Hematopoietic multipotent progenitor cell treated with erythropoietin and hydrocortisone succinate and interleukin-3 and kit ligand, for 8 days (in vitro differentiated cells): ENCODE results near the gene RAG1.
A peak's percentile ranks its signal among the peaks of the same experiment; 100 is the strongest.
"Not testable (repeated sequence)": the region's sequence is repeated elsewhere in the genome, so short reads cannot be mapped to it uniquely, and the experiment has no call there.

Source experiments
- DNase-seq: peaks from one replicate; pipeline ENCODE4 v3.0.0-alpha.2; 2015

Gene RAG1

DNA sequence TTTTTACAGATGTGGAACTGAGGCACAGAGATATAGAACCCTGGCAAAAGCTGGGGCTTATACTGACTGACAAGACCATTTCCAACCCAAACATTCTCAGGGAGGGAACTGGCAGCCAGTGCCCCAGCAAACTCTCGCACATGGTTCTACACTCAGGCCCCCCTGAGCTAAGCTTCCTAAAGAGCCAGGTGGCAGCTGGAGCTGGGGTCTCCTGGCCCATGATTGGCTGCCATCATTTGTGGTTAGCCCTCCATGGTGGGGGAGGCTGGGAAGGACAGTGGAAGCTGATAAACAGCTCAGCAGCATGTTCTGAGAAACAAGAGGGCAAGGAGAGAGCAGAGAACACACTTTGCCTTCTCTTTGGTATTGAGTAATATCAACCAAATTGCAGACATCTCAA is at the start of gene RAG1:
Gene RAG1 (plus strand): TSS at position 314 of the 400 bp plus-strand sequence. CDS start 5,298 bp downstream, outside the sequence.
- no peak for DNase-seq

DNA sequence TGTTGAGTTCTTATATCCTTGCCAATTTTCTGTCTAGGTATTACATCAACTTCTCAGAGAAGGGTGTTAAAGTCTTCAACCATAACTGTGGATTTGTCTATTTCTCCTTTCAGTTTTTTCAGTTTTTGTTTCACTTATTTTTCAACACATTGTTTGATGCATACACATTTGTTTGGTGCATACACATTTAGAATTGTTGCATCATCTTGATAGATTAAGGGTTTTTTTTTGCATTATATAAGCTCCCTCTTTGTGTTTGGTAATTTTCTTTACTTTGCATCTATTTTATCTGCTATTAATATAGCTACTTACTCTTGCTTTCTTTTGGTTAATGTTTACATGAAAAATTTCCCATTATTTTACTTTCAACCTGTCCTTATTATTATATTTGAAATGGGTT is 37.0 kb upstream of the RAG1 start:
- DNase-seq, result no peak

DNA sequence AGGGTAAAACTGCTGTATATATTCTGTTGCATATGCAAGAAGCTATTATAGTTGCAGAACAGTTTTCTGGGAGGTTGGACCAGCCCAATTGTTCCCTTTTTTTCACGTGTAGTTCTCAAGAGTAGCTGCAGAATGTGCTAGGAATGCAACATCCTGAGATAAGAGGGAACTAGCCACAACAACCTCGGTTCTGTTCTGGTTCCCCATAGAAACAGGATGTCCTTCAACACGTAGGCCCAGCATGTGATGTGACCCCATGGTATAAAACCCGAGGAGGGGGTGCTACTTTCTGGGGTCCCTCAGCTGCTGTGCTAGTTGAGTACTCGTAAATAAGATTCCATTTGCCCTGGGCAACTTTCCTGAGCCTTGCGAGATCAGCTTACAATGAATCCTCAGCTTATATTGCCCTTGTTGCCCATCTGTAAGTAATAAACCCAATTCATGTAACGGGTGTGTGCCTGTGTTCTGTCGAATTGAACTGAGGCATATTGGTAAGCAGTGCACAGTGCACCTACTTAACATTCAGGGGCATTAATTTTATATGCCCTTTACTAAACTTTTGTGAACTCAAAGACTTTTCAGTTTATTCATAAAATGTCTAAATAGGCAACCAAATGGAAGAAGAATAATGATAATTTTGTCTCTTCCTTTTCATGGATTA is 34.7 kb upstream of the RAG1 start:
- DNase-seq, result no peak

DNA sequence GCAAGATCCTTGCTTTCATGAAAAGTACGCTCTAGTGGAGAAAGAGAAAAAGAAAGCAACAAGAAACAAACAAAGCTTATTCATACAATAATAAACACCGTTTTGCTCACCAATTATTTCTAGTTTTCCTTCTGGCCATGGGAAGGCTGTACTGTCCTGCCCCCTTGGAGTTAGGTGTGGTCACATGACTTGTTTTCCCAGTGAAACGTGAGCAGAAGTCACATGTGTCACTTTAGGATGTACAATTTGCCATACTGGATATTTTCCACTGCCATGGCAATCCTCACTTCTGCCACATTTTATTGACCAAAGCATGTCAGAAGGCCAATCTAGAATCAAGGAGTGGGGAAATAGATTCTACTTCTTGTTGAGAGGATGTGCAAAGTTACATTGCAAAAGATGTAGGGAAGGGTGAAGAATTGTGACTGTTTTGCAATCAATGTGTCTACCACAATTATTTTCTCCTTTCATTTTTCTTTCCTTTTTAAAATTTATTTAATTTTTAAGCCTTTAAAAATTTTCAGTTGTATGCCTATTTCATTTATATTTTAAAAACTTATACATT is 33.4 kb upstream of the RAG1 start:
- no peak for DNase-seq

DNA sequence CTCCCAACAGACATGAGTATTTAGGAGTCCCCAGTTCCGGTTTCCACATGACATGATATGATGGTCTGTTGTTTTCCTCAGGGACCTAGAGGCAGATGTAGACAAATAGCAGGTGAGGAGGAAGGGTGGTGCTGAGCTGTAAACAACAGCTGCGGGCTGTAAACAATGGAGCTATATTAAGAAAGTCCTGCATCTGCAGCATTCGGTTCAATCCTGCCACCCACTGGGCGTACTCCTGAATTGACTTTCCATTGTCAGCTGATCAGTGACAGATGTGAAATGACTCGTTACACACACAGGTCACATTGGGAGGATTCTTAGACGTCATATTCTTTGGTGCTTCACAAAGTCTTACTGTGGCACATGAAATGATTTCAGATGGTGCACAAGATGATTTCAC is 26.8 kb upstream of the RAG1 start:
- DNase-seq, result peak; percentile 64

DNA sequence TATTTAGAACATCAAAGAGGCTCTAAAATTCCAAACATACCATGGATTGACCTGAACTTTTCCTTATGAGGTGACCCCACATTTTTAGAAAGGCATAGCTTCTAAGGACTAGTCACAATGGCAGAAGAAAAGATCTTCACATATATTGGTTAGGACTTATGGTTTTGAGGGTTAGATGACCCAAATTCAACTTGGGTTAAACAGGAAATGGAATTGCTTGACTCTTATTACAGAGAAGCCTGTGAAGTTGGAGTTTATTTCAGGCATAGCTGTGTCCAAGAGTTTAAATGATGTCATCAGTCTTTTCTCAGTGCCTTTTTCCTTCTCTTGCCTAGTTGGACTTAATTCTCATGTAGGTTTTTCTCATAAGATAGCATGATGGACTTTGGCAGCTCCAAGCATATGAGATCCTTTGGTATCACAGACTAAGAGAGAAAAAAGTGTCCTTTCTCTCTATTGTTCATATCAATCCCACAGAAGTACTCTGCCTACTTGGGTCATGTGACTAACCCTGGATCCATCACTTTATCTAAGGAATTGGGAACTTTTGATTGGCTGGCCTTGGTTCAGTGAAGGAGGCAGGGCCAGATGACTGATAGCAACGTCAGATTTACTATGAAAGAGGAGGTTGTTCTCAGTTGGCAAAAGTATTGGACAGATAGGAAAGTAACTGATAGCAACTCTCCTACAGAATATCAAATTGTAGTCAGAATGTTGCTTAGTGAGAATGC is 17.3 kb upstream of the RAG1 start:
- no peak for DNase-seq

DNA sequence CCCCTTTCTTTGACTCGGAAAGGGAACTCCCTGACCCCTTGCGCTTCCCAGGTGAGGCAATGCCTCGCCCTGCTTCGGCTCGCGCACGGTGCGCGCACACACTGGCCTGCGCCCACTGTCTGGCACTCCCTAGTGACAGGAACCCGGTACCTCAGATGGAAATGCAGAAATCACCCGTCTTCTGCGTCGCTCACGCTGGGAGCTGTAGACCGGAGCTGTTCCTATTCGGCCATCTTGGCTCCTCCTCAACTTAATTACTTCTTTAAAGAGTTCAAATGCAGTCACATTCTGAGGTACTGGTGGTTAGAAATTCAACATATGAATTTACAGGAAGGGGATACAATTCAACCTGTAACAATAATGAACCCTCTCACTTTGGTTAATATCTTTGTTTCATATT is 10.4 kb upstream of the RAG1 start:
- not testable (repeated sequence) for DNase-seq

DNA sequence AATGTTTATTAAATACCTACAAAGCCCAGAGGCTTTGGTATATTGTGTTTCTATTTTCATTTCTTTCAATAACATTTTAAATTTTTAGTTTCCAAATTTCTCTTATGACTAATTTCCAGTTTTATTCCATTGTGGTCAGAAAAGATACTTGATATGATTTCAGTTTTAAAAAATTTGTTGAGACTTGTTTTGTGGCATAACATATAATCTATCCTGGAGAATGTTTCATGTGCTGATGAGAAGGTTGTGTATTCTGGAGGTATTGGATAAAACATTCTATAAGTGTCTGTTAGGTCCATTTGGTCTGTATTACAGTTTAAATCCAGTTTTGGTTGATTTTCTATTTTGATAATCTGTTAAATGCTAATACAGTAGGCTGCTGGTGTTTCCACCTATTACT is 9.8 kb upstream of the RAG1 start:
- DNase-seq, result no peak

DNA sequence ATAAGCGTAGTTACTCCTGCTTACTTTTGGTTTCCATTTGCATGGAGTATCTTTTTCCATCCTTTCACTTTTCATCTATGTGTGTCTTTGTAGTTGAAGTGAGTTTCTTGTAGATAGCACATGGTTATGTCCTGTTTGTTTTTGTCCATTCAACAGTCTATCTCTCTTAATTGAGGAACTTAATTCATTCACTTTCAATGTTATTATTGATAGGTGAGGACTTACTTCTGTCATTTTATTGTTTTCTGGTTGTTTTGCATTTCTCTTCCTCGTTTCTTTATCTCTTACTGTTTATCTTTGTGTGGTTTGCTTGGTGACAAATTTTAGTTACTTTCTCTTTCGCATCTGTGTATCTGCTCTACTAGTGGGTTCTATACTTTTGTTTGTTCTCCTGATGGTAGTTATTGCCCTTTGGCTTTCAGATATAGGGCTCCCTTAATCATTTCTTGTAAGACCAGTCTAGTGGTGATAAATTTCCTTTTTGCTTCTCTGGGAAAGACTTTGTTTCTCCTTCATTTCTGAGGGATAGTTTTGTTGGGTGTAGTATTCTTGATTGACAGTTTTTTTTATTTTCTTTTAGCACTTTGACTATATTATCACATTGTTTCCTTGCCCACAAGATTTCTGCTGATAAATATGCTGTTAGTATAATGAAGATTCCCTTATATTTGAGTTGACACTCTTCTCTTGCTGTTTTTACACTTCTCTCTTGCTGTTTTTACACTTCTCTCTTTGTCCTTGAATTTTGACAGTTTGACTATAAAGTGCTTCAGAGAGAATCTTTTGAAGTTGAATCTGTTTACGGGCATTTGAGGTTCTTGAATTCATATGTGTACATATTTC is 9.0 kb upstream of the RAG1 start:
- no peak for DNase-seq

DNA sequence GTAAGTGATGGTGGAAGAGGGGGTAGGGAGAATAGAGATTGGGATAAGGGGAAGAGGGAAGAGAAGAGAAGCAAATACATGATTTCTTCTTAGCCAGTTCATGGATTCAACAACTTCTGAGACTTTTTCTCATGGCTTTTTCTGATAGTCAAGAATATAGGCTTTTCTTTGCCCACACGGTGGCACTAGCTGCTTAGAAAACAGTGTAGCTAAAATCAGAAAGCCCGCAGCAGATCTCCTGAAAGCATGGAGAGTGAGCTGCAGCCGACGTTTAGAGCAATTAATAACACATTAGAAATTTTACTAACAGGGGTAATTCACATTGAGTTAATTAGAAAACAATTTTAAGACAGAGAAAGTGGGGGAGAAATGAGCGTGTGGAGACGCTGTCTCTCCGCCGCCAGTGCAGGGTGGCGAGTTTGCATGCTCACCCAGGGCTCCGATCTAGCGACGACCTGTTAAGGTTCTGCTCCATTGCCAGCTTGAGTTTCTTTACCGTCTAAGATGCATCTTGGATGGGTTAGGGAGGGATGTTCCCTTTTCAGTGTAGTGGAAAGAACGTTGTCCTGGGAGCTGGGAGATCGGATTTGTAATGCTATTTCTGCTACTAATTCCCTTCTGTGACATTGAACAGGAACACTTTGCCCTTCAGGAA is 3.3 kb upstream of the RAG1 start:
- peak; percentile 82 for DNase-seq

DNA sequence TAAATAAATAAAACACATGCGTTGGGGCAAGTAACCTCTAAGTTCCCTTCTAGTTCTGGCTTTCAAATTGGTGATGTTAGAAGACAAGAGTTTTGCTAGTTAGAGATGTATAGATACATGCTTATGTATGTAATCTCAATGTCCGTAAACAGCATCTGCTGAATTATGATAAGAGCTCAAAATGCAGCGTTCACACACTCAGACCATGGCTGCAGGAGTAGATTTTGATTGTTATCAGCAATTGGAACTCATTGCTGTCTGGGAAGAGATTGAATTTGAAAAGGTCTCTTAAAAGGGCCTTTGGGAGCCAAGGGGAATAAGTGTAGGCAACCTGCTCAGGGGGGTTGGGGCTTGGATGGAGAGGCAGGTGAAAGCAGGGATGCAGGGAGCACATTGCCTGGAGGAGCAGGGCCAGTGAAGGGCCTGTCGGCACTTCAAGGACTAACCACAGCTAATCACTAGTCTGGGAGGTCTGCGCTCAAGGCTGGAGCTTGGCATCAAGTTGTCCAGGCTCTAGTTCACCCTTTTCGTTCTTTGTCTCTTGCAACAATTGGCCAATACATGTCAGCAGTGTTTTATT is 2.7 kb upstream of the RAG1 start:
- DNase-seq, result peak; percentile 38

DNA sequence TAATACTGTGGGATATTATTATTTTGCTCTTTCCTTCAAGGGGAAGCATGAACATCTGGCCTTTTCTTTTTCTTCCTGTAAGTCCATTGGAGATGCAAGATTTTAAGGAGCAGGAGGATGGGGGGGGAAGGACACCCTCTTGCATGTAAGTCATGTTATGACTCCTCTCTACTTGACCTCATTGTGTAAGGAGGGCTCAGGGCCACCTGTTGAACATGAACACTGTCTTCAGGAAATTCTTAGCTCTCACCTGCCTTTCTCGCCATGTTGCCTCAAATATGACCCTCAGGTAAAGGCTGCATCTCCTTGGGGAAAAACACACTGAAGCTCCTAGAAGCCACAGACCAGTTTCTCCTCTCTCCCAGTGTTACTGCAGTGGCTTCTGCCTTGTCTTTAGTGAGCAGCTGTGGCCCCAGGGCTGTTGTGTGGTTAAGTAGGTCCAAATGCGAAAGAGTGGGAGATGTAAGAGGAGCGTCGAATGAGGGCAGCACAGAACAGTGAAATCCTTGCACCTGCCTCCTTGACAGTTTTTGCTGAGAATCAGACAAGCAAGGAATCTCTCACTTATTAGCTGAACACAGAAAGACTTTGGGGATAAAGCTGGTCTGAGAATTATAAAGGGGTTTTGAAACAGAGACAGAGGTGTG is 1.3 kb upstream of the RAG1 start:
- DNase-seq, result no peak

DNA sequence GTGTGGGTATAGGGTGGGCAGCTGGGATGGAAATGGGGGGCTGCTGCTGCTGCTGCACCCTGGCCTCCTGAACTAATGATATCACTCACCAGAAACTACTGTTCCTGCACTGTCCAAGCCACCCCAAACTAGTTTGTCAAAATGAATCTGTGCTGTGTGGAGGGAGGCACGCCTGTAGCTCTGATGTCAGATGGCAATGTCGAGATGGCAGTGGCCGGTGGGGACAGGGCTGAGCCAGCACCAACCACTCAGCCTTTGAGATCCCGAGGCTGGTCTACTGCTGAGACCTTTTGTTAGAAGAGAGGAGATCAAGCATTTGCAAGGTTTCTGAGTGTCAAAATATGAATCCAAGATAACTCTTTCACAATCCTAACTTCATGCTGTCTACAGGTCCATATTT is 1.3 kb downstream of the RAG1 start:
- DNase-seq, result no peak

DNA sequence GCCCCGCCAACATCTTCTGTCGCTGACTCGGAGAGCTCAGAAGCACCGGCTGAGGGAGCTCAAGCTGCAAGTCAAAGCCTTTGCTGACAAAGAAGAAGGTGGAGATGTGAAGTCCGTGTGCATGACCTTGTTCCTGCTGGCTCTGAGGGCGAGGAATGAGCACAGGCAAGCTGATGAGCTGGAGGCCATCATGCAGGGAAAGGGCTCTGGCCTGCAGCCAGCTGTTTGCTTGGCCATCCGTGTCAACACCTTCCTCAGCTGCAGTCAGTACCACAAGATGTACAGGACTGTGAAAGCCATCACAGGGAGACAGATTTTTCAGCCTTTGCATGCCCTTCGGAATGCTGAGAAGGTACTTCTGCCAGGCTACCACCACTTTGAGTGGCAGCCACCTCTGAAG is 6.7 kb downstream of the RAG1 start:
- DNase-seq, result no peak

DNA sequence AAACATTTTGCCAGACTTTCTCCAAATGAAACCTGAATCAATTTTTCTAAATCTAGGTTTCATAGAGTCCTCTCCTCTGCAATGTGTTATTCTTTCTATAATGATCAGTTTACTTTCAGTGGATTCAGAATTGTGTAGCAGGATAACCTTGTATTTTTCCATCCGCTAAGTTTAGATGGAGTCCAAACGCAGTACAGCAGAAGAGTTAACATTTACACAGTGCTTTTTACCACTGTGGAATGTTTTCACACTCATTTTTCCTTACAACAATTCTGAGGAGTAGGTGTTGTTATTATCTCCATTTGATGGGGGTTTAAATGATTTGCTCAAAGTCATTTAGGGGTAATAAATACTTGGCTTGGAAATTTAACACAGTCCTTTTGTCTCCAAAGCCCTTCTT is 9.6 kb downstream of the RAG1 start:
- DNase-seq, result no peak

DNA sequence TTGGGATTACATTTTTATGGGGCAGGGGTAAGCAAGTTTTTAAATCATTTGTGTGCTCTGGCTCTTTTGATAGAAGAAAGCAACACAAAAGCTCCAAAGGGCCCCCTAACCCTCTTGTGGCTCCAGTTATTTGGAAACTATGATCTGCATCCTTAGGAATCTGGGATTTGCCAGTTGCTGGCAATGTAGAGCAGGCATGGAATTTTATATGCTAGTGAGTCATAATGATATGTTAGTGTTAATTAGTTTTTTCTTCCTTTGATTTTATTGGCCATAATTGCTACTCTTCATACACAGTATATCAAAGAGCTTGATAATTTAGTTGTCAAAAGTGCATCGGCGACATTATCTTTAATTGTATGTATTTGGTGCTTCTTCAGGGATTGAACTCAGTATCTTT is 10.1 kb downstream of the RAG1 start:
- no peak for DNase-seq

DNA sequence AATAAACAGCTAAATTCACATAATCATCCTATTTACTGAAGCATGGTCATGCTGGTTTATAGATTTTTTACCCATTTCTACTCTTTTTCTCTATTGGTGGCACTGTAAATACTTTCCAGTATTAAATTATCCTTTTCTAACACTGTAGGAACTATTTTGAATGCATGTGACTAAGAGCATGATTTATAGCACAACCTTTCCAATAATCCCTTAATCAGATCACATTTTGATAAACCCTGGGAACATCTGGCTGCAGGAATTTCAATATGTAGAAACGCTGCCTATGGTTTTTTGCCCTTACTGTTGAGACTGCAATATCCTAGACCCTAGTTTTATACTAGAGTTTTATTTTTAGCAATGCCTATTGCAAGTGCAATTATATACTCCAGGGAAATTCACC is 10.7 kb downstream of the RAG1 start:
- no peak for DNase-seq

DNA sequence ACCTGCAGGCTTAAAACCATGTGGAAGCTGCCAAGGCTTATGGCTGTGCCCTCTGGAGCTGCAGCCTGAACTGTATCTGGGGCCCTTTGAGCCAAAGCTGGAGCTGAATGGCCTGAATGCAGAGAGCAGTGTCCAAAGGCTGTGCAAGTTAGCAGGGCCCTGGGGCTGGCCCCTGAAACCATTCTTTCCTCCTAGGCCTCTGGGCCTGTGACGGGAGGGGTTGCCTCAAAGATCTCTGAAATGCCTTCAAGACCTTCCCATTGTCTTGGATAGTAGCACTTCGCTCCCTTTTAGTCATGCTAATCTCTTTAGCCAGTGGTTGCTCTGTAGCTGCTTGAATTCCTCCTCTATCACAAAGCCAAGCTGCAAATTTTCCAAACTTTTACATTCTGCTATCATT is 13.7 kb downstream of the RAG1 start:
- DNase-seq, result no peak

DNA sequence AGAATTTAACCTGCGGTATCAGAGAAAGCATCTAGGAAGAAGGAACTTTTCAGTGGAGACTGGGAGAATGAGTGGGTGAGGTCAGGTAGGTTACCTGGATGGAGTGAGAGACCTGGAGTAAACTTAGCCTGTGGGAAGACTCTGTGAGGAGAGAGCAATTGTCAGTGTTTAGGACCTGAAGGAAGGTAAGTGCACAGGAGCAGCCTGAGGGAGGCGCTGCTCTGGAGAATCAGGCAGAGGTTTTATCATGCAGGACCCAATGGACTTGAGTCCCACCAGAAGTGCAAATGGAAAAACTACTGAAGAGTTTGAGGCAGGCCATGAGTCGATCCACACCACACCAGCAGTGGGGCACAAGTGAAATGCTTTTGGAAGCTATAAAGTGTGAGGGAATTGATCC is 15.9 kb downstream of the RAG1 start:
- no peak for DNase-seq

DNA sequence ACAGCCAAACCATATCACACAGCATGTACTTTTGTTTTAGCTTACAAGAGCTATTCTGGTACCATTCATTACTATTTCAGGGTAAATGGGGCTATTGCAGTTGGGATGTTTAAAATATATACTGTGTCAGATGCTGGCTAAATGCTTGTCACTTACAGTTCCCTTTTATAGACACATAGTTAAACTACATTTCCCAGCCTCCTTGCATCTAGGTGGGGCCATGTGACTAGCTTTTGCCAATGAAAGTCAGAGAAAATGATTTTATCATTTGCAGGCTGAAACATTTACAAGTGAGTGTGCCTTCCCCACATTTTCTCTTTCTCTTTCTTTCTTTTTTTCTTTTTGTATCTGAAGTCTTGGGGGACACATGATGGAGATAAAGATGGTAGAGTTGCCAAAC is 18.7 kb downstream of the RAG1 start:
- peak; percentile 12 for DNase-seq

DNA sequence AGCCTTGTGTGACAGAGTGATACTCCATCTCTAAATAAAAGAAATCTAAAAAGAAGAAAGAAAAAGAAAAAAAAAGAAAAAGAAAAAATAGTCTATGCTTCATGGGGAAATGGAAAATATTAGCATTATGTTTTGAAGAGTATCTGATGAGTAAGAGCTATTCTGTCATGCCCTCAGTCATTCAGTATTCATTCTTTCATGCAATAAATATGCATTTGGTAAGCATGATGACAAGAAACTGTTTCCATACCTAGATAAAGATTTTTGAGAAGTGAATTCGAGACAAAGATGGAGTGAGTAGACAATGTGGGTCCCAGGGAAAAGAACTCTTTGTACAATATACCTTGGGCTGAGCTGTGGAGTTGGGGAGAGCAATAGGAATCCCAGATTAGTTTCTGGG is 20.3 kb downstream of the RAG1 start:
- no peak for DNase-seq

DNA sequence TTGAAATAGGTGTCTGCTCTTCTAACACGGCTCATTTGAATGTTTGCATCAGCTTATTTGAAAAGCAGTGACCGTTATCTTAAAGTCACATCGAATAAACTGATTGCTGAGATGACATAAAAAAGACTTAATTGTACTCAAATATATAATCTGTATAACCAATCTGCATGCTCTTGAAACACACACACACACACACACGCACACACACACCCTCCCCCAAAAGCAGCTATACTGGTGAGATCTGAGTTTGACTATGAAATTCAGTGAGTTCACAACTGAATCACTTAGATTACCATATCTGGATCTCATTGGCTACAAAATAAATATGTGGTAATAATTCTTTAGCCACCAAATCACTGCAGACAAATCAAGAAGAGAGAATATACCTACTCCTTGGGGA is 22.7 kb downstream of the RAG1 start:
- DNase-seq, result no peak
